ENCODE results near the gene FAM72A.
"Not testable (repeated sequence)": the region's sequence is repeated elsewhere in the genome, so short reads cannot be mapped to it uniquely, and the experiment has no call there.

GRCh38 chr1:206196748-206197424, 5.8 kb downstream of the FAM72A start:
- not testable (repeated sequence) for TF ChIP-seq CTCF (conservative IDR thresholded peaks at IDR 0.05; ENCODE audit: low read depth, low read length); EZH2 (IDR thresholded peaks at IDR 0.05; ENCODE audit: borderline replicate concordance, low read depth, low read length, poor library complexity, severe bottlenecking)

Data from A673 (cell line).